T-helper 9 cell (primary cell): ENCODE data around the gene TESK2.
"Not testable (repeated sequence)": the region's sequence is repeated elsewhere in the genome, so short reads cannot be mapped to it uniquely, and the experiment has no call there.

Experiments used
- DNase-seq: peaks from one replicate; pipeline ENCODE4 v3.0.0-alpha.2; 2020

The TESK2 gene

DNA sequence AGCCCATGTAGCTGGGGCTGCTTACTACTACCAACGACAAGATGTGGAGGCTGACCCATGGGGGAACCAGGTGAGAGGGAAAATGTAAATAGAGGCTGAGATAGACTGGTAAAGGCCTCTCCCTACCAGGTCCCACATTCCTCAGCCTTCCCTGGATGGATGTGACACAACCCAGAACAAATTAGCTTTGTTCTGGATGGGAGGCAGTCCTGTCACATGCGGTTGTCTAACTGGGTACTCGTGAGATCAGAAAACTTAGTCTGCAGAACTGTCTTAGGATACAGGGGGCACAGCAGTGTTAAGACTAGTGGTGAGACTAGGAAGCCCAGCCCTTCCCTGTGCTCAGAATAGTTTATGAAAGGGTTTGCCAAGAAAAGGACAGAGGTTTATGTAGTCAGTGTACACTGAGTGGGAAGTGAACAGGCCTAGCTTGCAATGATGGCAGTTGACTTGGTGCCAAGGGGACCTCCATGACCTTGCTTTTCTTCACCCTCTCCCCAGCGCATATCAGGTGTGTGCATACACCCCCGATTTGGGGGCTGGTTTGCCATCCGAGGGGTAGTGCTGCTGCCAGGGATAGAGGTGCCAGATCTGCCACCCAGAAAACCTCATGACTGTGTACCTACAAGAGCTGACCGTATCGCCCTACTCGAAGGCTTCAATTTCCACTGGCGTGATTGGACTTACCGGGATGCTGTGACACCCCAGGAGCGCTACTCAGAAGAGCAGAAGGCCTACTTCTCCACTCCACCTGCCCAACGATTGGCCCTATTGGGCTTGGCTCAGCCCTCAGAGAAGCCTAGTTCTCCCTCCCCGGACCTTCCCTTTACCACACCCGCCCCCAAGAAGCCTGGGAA is 17.6 kb upstream of the TESK2 start:
- DNase-seq: no peak

DNA sequence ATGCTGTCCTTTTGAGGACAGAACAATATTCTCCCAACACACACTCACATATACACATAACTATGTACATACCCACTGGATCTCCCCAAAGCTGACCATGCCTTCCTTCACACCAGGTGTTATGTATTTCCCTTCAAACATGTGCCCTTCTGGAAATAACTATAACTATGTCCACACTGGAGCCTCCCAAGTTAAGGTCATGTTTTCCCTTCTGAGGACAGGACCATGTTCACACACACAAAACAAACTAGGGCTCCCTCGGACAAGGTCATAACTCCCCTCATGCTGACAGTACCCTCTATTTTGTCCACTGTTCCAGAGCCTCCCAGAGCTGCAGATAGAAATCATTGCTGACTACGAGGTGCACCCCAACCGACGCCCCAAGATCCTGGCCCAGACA is 16.9 kb upstream of the TESK2 start:
- DNase-seq: no peak

DNA sequence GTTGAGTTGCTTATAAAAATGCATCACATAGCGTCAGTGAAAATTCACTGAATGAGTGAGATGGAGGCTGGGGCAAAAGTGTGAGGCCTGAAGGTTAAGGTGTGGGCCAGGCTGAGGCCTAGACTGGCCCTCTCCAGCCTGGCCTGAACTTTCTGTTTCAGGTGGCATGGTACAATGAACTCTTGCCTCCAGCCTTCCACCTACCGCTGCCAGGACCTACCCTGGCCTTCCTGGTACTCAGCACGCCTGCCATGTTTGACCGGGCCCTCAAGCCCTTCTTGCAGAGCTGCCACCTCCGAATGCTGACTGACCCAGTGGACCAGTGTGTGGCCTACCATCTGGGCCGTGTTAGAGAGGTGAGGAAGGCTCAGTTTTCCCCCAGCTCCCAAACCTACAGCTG is 16.2 kb upstream of the TESK2 start:
- DNase-seq: no peak

DNA sequence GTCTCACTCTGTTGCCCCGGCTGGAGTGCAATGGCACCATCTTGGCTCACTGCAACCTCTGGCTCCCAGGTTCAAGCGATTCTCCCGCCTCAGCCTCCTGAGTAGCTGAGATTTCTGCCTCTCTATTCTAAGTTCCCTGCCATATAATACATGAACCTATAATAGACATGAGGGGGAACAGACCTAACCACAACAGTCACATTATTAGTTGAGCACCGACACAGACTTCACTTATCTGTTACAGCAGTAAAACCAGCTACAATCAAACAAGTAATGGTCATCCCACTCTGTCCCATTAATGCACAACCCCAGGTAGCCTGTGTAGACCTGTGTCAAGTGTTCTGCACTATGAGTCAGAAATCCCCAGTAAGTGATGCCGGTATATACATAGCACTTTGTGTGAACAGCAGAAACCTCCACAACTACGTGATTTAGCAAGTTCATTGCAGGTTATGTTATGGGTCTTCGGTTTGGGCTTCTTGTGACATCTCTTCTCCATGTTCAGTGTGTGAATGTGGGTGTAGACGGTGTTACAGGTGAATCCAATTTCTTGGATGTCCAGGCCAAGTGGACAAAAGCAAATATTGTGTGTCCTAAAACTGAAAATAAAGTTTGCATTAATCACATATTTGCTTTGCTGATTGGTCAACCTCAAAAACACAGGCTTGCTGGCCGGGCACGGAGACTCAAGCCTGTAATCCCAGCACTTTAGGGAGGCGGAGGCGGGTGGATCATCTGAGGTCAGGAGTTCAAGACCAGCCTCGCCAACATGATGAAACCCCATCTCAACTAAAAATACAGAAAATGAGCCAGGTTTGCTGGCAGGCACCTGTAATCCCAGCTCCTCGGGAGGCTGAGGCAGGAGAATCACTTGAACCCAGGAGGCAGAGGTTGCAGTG is 12.7 kb upstream of the TESK2 start:
- no peak for DNase-seq

DNA sequence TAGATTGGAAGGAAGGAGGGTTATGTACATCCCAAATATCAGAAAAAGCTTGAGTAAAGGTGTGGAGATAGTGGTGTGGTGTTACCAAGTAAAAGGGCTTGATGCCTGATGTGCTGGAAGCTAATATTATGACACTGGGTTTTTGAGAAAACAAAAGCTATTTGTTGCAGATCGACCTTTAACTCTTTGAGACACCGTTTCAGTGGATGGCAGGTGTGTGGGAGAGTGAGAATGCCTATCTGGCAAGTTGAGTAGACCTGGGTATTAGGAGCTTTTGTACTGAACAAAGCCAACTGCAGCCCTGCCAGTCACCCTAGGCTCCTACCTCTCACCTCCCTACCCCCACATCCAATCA is 10.5 kb upstream of the TESK2 start:
- DNase-seq: no peak

DNA sequence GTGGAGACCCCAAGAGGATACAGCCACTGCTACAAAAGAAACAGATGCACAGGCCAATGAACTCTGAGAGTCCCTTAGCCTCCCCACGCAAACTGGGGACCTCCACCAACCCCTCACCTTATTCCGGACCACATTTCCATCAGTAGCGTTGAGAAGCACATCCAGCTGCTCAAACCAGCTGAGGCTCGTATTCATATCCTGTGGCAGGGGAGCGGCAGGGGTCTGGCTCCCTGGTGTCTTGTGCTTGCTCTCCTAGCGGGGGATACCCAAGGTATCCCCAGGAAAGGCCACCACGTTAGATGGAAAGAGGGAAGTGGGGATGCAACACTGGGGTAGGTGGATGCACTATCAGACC is 8.4 kb upstream of the TESK2 start:
- DNase-seq: no peak

DNA sequence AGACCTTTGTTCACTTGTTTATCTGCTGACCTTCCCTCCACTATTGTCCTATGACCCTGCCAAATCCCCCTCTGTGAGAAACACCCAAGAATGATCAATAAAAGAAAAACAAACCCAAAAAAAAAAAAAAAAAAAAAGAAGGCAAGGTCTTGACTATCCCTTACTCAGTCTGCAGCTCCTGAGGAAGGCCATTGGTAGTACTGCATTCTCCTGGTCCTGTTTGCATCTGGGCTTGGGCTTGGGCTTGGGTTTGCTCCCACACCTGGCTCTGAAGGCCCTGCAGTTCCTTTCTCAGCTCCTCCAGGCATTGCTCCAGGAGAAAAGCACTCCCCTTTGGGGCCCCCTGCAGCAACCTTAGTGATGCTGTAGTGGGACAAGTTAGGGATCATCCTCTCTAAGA is 7.3 kb upstream of the TESK2 start:
- no peak for DNase-seq

DNA sequence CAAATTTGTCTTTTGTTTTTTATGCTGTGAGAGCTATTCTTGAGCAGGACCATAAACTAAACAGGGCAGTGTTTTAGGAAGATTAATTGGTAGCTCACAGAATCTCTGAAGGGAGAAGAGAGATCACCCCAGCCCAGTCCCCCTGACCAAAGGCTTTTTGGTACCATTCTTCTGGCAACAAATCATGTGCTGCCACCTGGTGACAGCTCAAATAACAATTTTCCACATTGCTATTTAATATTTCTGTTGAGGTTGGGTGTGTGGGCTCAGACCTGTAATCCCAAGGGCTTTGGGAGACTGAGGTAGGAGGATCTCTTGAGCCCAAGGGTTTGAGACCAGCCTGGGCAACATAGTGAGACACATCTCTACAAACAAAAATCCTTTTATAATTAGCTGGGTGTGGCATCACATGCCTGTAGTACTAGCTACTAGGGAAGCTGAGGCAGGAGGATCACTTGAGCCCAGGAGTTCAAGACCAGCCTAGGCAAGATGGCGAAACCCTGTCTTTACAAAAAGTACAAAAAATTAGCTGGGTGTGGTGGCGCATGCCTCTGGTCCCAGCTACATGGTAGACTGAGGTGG is 2.2 kb upstream of the TESK2 start:
- DNase-seq: peak; percentile 32

DNA sequence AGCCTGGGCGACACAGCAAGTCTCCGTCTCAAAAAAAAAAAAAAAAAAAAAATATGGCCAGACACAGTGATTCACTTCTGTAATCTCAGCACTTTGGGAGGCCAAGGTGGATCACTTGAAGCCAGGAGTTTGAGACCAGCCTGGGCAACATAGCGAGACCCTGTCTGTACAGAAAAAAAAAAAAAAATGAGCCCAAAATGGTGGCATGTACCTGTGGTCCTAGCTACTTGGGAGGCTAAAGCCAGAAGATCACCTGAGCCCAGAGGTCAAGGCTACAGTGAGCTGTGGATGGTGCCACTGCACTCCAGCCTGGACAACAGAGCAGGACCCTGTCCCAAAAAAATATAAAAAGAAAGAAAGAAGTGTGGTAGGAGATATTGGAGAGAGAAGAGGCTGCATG is 1.7 kb upstream of the TESK2 start:
- no peak for DNase-seq

DNA sequence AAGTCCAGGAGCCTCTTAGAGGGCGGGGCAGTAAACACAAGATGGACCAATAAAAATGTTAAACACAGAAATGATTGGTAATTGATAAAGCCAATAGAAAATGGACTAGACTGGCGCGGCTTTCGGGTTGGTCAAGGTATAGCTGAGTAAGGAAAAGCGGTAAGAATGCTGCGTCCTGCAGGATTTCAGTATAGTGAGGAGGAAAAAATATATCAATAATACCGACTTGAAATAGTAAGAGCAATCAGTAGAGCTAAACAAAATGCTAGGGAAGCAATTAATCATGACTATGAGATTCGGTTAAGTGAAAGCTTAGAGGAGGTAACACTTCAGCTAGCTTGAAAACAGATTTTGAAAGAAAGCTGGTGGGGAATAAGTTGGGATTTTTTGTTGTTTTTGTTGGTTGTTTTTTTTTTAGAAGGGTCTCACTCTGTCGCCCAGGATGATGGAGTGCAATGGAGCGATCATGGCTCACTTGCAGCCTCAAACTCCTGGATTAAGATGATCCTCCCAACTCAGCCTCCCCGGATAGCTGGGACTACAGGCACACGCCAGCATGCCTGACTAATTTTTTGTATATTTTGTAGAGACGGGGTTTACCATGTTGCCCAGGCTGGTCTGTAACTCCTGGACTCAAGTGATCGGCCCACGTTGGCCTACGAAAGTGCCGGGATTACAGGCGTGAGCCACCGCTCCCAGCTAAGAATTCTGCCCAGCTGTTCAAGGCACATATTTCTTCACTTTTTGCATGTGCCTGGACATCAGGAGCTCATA is 711 bp upstream of the TESK2 start:
- DNase-seq: no peak

DNA sequence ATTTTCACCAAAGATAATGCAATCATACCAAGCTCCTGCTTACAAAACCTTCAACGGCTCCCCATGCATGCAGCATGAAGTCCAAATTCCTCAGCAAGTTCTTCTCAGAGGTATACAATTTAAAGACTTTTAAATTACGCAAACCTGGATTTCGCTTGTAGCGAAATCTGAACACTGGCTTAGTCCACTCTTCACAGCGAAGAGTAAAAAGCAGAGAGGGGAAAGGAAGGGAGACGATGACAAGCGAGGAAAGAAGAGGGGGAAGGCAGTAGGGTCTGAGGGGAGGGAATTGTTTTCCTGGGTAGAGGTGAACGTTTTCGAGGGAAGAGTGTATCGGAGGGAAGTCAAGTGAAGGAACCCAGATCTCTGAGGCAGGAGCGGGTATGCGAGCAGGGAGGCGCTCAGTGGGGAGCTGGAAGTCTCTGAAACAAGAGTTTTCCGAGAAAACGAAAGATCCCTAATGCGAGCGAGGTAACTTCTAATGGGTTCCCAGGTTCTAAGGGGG is 790 bp downstream of the TESK2 start:
- DNase-seq: no peak

DNA sequence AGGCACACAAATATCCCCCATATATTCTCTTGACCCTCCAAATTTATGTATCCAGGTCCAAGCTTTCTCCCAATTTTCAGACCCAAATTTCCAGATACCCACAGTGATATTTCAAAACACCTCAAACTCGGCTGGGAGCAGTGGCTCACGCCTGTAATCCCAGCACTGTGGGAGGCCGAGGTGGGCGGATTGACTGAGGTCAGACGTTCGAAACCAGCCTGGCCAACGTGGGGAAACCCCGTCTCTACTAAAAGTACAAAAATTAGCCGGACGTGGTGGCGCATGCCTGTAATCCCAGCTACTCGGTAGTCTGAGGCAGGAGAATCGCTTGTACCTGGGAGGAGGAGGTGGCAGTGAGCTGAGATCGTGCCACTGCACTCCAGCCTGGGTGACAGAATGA is 1.6 kb downstream of the TESK2 start:
- not testable (repeated sequence) for DNase-seq

DNA sequence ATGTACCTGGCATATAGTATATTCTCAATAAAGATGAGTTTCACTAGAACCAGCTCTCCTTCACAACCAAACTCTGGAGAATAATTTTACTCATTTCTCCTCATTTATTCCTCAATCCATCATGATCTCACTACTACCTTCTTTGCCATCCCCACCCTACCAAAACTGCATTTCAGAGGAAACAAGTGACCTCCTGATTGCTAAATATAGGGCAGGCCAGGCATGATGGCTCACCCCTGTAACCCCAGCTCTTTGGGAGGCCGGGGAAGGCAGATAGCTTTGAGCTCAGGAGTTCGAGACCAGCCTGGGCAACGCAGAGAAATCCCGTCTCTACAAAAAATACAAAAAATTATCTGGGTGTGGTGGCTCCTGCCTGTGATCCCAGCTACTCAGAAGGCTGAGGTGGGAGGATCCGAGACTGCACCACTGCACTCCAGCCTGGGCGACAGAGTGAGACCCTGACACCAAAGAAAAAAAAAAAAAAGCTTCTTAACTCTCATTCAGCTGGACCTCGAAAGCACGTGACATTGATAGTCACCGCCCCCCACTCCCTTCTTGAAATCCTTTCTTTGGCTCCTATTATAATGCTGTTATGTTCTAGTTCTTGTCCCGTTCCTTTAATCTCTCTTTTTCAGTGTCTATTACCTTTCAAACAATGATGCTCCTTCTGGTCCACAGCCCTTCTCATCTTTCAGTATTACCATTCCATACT is 2.1 kb downstream of the TESK2 start:
- no peak for DNase-seq

DNA sequence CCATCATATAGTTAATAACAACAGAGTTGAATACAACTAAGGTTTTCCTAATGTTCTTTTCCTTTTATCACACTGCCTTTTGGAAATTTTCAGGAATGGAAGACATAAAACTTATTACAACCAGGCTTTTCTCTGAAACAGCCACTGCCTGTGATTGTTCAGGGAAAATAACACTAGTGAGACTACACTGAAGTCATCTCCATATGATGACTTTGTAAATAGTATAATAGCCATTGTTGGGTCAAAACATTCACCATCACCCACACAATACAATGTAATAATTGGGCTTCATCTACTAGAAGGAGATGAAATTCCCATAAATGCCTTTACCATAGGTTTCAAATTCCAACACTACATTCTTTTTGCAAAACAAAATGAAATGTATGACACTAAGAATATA is 5.0 kb downstream of the TESK2 start:
- no peak for DNase-seq

DNA sequence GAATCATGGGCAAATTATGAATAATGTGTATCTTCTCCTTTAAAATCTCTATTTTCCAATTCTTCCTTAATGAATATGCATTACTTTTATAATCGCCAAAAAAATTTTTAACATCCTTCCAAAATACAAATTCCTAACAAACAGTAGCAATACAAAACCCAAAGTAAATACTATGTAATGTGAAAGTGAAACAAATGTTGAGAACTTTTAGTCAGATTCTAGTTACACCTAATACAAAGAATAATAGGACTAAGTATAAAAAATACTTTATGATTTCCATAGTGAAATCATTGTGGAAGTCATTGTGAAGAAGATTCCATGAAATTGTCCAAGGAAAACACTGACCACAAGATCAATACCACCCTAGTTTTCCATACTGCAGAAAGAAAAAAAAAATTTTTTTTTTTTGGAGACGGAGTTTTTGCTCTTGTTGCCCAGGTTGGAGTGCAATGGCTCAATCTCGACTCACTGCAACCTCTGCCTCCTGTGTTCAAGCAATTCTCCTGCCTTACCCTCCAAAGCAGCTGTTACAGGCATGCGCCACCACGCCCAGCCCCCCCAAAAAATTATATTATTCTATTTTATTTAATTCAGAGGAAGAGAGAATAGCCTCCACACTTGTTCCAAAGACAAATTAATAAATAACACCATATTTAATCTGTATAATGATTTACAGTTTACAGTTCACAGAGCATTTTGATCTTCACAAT is 11.8 kb downstream of the TESK2 start:
- no peak for DNase-seq

DNA sequence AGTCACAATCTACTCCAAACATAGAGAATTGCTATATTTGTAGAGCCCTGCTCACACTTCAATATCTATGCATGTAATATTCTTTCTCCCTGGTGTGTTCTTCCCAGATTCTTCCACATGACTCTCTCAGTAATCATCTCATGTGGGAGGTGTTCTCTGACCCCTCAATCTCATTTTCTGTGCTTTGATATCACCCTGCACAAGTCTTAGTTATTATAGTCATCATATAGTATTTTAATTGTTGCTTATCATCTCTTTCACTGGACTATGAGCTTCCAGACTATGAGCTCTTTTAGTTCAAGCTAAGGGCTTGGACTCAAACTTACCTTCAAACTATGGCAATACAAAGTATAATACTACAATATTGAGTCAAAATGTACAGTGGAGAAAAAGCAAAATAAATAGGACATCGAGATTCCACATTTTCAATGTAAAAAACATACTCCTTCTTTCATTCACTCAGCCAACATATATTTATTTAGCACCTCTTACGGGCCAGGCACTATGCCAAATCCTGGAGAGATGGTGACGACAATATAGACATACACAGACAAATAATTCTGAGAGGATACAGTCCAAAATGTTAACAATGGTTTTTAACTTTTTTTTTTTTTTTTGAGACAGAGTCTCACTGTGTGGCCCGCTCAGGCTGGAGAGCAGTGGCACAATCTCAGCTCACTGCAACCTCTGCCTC is 12.7 kb downstream of the TESK2 start:
- DNase-seq: no peak

DNA sequence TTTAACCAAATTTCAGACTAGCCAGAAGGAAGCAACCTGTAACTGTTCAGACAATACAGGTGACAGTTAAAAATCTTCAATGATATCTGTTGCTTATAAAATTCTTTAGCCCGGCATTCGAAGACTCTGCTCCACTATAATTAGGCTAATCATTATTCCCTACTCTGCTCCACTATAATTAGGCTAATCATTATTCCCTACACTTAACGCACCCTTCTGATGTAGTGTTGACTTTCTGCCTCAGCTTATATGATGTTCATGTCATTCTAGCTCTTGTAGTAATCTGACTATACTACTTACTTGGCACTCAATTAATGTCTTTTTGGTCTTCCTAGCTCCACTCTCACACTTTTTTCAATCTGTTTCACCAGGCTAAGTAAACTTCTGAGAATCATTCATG is 13.3 kb downstream of the TESK2 start:
- DNase-seq: no peak

DNA sequence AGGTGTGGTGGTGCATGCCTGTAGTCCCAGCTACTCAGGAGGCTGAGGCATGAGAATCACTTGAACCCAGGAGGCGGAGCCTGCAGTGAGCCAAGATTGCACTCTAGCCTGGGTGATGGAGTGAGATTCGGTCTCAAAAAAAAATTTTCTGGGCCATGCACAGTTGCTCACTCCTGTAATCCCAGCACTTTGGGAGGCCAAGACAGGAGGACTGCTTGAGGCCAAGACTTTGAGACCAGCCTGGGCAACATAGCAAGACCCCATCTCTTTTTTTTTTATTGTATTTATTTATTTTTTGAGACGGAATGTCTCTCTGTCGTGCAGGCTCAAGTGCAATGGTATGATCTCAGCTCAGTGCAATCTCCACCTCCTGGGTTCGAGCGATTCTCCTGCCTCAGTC is 16.8 kb downstream of the TESK2 start:
- not testable (repeated sequence) for DNase-seq

DNA sequence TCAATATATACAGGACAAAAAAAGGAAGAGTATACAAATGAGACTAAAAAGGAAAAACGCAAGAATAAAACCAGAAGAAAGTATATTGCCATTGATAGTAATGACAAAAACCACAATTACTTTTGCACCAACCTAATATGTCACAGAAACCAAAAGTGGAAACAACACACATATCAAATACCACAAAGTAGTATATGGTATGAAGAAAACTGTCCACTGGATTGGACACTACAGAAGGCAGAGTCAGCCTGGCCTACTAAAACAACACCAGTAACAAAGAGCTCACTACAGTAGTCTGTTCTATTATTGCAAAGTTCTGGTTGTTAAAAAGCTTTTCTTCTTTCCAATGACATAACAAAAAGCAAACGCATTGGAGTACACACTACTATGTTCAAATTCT is 17.7 kb downstream of the TESK2 start:
- no peak for DNase-seq

DNA sequence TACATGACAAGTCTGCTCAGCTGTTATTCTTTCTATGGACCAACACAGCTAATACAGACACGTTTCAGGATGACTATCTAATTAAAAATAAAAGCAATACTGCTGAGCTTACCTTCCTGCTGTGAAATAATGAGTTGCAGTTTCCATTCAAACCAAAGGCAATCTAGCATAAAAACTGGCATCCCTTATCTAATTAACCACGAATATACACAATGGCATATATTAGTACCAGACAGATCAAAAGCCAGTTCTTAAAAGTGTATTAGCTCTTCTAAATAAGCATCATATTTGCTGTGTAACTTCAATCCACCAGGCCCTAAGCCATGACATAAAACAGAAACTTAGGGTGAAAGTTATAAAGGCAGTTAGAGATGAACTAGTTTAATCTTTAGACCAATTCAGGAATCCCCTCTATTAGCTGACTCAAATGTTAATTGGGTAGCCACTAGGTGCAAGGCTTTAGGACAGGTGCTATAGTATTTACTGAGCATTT is 20.6 kb downstream of the TESK2 start:
- DNase-seq: no peak

DNA sequence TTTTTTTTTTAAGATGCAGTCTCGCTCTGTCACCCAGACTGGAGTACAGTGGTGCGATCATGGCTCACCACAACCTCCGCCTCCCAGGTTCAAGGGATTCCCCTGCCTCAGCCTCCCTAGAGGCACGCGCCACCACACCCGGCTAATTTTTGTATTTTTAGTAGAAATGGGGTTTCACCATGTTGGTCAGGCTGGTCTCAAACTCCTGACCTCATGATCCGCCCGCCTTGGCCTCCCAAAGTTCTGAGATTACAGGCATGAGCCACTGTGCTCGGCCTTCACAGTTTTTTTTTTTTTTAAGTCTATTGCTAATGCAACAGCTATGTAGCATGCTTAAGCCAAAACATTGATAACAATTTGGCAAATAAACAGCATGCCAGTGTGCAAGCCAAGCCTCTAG is 23.6 kb downstream of the TESK2 start:
- not testable (repeated sequence) for DNase-seq
